ENCODE results near the gene PDIA6.

Gene PDIA6

GRCh38 chr2:10742666-10743065, 69.9 kb downstream of the PDIA6 start:
- no peak overlapping the region for H3K4me3 ChIP-seq (ENCODE audit: low read depth, low read length)
- TF ChIP-seq, protein P1, sequence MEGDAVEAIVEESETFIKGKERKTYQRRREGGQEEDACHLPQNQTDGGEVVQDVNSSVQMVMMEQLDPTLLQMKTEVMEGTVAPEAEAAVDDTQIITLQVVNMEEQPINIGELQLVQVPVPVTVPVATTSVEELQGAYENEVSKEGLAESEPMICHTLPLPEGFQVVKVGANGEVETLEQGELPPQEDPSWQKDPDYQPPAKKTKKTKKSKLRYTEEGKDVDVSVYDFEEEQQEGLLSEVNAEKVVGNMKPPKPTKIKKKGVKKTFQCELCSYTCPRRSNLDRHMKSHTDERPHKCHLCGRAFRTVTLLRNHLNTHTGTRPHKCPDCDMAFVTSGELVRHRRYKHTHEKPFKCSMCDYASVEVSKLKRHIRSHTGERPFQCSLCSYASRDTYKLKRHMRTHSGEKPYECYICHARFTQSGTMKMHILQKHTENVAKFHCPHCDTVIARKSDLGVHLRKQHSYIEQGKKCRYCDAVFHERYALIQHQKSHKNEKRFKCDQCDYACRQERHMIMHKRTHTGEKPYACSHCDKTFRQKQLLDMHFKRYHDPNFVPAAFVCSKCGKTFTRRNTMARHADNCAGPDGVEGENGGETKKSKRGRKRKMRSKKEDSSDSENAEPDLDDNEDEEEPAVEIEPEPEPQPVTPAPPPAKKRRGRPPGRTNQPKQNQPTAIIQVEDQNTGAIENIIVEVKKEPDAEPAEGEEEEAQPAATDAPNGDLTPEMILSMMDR (conservative IDR thresholded peaks at IDR 0.05; ENCODE audit: low read depth, low read length), result no peak
- DNase-seq (ENCODE audit: low read depth), result no peak

DNA sequence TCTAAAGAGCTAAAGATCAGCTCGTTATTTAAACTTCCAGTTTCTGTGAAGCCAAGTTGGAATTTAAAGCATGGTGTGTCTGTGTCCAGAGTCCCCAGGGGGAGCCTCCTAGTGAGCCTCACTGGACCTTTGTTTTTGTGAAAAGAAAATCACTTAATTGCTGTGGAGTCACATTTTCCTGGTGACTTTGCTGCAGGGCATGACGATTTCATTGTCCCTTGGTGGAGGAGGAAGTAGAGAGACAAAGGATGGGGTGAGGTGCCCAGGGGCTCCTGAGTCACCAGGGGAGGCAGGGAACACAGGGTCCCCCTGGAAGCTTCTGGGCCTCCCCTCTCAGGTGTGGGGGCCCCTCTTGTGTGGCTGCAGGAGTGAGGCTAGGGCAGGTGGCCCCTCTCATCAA, 71.4 kb downstream of the PDIA6 start:
- DNase-seq (ENCODE audit: low read depth), result no peak
- H3K4me3 ChIP-seq (ENCODE audit: low read depth, low read length), result no peak overlapping the region
- TF ChIP-seq, protein P1 (conservative IDR thresholded peaks at IDR 0.05; ENCODE audit: low read depth, low read length), result no peak

DNA sequence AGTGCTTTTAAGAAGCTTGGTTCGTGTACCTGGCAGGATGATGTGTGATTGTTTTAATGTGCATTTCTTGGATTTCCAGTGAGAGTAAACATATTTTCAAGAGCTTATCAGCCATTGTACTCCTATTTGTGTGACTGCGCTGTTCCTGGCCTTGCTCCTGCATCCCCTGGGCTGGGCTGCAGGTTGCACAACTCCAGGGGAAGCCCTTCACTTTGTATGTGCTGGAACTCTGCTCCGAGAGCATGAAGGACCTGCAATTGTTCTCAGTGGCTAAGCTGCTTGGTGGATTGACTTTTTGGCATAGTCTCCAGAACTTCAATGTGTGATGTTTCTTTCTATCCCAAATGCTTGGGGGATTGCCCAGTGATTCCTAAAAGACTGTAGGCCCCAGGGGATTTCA, 72.4 kb downstream of the PDIA6 start:
- TF ChIP-seq, protein P1 (conservative IDR thresholded peaks at IDR 0.05; ENCODE audit: low read depth, low read length), result no peak
- no peak overlapping the region for H3K4me3 ChIP-seq (ENCODE audit: low read depth, low read length)
- DNase-seq (ENCODE audit: low read depth), result no peak

DNA sequence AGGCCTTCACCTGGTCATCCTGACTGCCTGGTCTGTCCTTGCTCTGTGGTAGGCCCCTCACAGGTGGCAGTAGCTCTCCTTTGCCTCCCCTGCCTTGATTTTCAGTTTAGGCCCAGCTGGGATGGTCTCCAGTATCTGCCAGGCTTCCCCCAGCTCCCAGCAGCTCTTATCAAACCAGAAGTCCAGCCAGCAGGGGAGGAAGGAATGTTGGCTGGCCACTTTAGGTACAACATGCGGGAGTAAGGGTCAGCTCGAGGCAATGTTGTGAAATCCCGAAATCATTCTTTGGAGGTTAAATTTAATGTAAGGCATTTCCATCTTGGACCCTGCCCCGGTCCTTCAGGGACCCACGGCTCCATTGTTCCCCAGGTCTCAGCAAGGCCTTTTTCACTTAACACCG, 74.4 kb downstream of the PDIA6 start:
- no peak overlapping the region for H3K4me3 ChIP-seq (ENCODE audit: low read depth, low read length)
- DNase-seq (ENCODE audit: low read depth), result no peak
- TF ChIP-seq, protein P1 (conservative IDR thresholded peaks at IDR 0.05; ENCODE audit: low read depth, low read length), result no peak

DNA sequence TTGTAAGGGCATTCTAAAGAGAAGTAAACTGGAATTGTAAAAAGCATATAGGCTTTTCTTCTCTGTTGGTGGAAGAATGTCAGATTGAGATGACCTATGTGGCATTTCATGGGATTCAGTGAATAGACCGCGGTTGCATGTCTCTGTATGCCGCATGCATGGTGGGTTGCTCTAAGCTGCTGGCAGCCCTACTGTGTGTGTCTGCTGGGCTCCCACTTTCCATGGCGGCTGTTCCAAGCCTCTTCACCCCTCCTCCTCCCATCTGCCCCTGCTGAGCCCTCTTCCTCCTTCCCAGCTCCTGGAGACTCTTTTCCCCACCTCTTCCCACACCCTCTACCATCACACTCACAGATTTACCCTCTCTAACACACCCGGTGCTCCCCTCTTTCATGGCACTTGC, 78.6 kb downstream of the PDIA6 start:
- TF ChIP-seq, protein P1 (conservative IDR thresholded peaks at IDR 0.05; ENCODE audit: low read depth, low read length), result no peak
- no peak overlapping the region for H3K4me3 ChIP-seq (ENCODE audit: low read depth, low read length)
- DNase-seq (ENCODE audit: low read depth), result no peak

DNA sequence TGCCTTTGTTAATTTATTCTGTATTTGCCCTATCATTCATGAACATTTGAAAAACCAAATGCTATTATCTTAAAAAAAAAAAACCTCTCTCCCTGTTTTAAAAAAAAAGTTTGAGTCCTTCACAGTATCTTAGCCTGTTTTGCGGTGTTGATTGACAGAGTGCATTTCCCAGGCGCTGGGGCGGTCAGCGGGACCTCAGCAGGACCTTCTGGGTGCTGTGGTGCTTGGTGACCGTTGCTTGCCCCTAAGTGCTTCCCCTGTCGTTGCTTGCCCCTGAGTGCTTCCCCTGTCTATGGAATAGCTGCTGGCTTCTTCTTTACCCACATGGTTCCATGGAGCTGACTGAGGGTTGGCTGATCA, 79.0 kb downstream of the PDIA6 start:
- DNase-seq (ENCODE audit: low read depth), result no peak
- TF ChIP-seq, protein P1 (conservative IDR thresholded peaks at IDR 0.05; ENCODE audit: low read depth, low read length), result no peak
- no peak overlapping the region for H3K4me3 ChIP-seq (ENCODE audit: low read depth, low read length)
